ENCODE results near the gene GNG2. TPM values are rescaled to one million over a fixed set of nuclear protein-coding genes. Genes with fewer than 3 reads are reported as not detected.

GNG2 gene
- polyA plus RNA-seq, 1 of the 3 experiments (the other 2 are of a cell fraction) = 17.8 TPM

DNA sequence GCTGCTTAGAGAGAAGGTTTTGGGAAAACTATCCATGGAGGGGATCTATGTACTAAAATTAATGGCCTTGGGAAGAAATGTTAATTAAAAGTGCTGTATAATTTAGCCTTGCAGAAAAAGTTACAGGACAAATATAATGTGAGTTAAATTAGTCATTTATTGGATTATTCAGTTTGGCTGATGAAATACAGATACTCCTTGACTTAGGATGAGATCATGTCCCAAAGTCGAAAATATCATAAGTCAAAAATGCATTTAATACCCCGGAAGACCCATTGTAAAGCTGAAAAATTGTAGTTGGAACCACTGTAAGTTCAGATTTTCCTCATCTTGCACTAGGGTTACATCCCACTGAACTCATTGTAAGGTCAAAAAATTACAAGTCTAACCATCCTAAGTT is 138.7 kb downstream of the GNG2 start (continued):
- TF ChIP-seq JUND (IDR thresholded peaks at IDR 0.05) (no peak), TAF1 (IDR thresholded peaks at IDR 0.05; ENCODE audit: borderline replicate concordance, low read depth, low read length) (no peak), MEF2A (IDR thresholded peaks at IDR 0.05; ENCODE audit: borderline replicate concordance, low read depth) (no peak), EP300 (IDR thresholded peaks at IDR 0.05; ENCODE audit: borderline replicate concordance in 1 of 2, low read depth in 1 of 2, low read length in 1 of 2) (peak in 1 of 2 experiments; percentile 42; a peak in 1 of 4 replicates), GATA2 (CRISPR knock-in tag; IDR thresholded peaks at IDR 0.05) (no peak), RCOR1 (IDR thresholded peaks at IDR 0.05; ENCODE audit: low read length) (no peak), SIN3A (IDR thresholded peaks at IDR 0.05; ENCODE audit: borderline replicate concordance, low read depth, low read length) (no peak)
- TF ChIP-seq, protein P1, sequence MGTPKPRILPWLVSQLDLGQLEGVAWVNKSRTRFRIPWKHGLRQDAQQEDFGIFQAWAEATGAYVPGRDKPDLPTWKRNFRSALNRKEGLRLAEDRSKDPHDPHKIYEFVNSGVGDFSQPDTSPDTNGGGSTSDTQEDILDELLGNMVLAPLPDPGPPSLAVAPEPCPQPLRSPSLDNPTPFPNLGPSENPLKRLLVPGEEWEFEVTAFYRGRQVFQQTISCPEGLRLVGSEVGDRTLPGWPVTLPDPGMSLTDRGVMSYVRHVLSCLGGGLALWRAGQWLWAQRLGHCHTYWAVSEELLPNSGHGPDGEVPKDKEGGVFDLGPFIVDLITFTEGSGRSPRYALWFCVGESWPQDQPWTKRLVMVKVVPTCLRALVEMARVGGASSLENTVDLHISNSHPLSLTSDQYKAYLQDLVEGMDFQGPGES (IDR thresholded peaks at IDR 0.05; ENCODE audit: low read depth, low read length) = no peak
- TF ChIP-seq, protein P2, sequence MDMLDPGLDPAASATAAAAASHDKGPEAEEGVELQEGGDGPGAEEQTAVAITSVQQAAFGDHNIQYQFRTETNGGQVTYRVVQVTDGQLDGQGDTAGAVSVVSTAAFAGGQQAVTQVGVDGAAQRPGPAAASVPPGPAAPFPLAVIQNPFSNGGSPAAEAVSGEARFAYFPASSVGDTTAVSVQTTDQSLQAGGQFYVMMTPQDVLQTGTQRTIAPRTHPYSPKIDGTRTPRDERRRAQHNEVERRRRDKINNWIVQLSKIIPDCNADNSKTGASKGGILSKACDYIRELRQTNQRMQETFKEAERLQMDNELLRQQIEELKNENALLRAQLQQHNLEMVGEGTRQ (IDR thresholded peaks at IDR 0.05; ENCODE audit: borderline replicate concordance, low read depth, low read length) = no peak
- TF ChIP-seq, protein P3, sequence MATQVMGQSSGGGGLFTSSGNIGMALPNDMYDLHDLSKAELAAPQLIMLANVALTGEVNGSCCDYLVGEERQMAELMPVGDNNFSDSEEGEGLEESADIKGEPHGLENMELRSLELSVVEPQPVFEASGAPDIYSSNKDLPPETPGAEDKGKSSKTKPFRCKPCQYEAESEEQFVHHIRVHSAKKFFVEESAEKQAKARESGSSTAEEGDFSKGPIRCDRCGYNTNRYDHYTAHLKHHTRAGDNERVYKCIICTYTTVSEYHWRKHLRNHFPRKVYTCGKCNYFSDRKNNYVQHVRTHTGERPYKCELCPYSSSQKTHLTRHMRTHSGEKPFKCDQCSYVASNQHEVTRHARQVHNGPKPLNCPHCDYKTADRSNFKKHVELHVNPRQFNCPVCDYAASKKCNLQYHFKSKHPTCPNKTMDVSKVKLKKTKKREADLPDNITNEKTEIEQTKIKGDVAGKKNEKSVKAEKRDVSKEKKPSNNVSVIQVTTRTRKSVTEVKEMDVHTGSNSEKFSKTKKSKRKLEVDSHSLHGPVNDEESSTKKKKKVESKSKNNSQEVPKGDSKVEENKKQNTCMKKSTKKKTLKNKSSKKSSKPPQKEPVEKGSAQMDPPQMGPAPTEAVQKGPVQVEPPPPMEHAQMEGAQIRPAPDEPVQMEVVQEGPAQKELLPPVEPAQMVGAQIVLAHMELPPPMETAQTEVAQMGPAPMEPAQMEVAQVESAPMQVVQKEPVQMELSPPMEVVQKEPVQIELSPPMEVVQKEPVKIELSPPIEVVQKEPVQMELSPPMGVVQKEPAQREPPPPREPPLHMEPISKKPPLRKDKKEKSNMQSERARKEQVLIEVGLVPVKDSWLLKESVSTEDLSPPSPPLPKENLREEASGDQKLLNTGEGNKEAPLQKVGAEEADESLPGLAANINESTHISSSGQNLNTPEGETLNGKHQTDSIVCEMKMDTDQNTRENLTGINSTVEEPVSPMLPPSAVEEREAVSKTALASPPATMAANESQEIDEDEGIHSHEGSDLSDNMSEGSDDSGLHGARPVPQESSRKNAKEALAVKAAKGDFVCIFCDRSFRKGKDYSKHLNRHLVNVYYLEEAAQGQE (IDR thresholded peaks at IDR 0.05; ENCODE audit: low read depth, low read length) = no peak

DNA sequence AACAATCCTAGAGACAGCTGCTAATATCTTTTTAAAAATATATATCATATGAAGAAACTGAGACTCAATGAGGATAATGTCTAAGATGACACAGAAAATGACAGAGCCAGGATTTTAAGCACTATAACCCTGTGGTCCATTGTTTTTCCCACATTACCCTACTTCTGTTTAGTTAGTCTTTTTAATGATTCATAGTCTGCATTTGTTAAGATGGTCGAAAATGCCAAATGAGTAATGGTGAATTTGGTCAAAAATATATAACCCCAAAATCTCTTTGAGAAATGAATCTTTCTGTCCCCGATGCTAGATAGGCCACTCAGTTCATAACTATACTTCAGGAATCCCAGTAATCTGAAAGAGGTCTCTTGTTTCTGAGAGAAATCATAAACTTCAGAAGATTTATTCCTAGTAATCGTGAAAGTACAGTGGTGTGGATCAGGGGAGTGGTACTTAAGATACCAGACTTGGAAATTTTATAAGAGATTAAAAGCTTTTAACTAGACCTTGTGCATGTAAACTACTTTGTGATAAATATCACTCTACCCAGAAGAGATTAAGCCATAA is 139.7 kb downstream of the GNG2 start:
- Histone ChIP-seq H3K9me2 (no peaks in the 10 kb centered on the region), H3K9ac (peak overlapping the region; percentile 48; the same call in 1 of the 2 replicates), H3K4me1 (ENCODE audit: control insufficient read depth in 1 of 2, insufficient read depth in 2 of 2, low read depth in 1 of 2, low read length in 1 of 2) (peaks cover 0 to 17% of the 10 kb centered on the region in 2 experiments; a peak in 2 of 4 replicates), H3K4me3 (ENCODE audit: low read depth in 2 of 2, low read length in 1 of 2) (no peak overlapping the region), H3K27ac (ENCODE audit: low read depth in 2 of 2, low read length in 1 of 2) (peak overlapping the region in 1 of 2 experiments; percentile 90; a peak in 2 of 4 replicates), H3K9me3 (no peaks in the 10 kb centered on the region), H3K27me3 (ENCODE audit: insufficient read depth) (no peaks in the 10 kb centered on the region), H3K36me3 (replicated peaks in 1 of 2; ENCODE audit: control insufficient read depth in 1 of 2, insufficient read depth in 2 of 2, low read length in 1 of 2) (peaks cover 76 to 97% of the 10 kb centered on the region in 2 experiments), H4K20me1 (ENCODE audit: insufficient read depth) (no peaks in the 10 kb centered on the region), H3F3A (replicated peaks; ENCODE audit: insufficient read depth) (peaks cover 35% of the 10 kb centered on the region), H3K4me2 (peak overlapping the region; percentile 17; the same call in 1 of the 2 replicates), H3K79me2 (ENCODE audit: insufficient read depth) (peaks cover 54% of the 10 kb centered on the region), H2AFZ (ENCODE audit: low read depth) (no peak overlapping the region)
- DNase-seq = no peak
- POLR2A ChIA-PET = no interaction called here
- WGBS (ENCODE audit: low lambda C conversion rate) = 27% methylated on average over 3 of the region's 3 CpGs
- CTCF ChIA-PET = interaction anchor here (1.4 kb wide), 1 partner anchor 16 kb away, joined by 3 read pairs; no protein-coding TSS in a partner anchor
- TF ChIP-seq EP300 (IDR thresholded peaks at IDR 0.05; ENCODE audit: borderline replicate concordance in 1 of 2, low read depth in 1 of 2, low read length in 1 of 2) (peak in 1 of 2 experiments; percentile 13; a peak in 1 of 4 replicates), SIN3A (IDR thresholded peaks at IDR 0.05; ENCODE audit: borderline replicate concordance, low read depth, low read length) (no peak), FOSL2 (IDR thresholded peaks at IDR 0.05; ENCODE audit: borderline replicate concordance, low read depth) (peak; percentile 65), CHD2 (IDR thresholded peaks at IDR 0.05; ENCODE audit: low read length, partially characterized antibody) (no peak), RFX5 (IDR thresholded peaks at IDR 0.05; ENCODE audit: low read length) (no peak), EZH2phosphoT487 (IDR thresholded peaks at IDR 0.05; ENCODE audit: borderline replicate concordance, low read depth) (no peak), TAF1 (IDR thresholded peaks at IDR 0.05; ENCODE audit: borderline replicate concordance, low read depth, low read length) (no peak), TCF12 (IDR thresholded peaks at IDR 0.05) (0 out of 2 replicates have a peak, but pooled peaks have one; percentile 8)
- TF ChIP-seq, protein P4, sequence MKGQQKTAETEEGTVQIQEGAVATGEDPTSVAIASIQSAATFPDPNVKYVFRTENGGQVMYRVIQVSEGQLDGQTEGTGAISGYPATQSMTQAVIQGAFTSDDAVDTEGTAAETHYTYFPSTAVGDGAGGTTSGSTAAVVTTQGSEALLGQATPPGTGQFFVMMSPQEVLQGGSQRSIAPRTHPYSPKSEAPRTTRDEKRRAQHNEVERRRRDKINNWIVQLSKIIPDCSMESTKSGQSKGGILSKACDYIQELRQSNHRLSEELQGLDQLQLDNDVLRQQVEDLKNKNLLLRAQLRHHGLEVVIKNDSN (IDR thresholded peaks at IDR 0.05; ENCODE audit: borderline replicate concordance, low read depth) = no peak
- TF ChIP-seq, protein P3 (IDR thresholded peaks at IDR 0.05; ENCODE audit: low read depth, low read length) = no peak
- TF ChIP-seq, protein P5, sequence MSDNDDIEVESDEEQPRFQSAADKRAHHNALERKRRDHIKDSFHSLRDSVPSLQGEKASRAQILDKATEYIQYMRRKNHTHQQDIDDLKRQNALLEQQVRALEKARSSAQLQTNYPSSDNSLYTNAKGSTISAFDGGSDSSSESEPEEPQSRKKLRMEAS (IDR thresholded peaks at IDR 0.05; ENCODE audit: low read depth) = no peak

Data from SK-N-SH (cell line).